GM19452 (cell line): ENCODE results near the gene KIF2C.
A peak's percentile ranks its signal among the peaks of the same experiment; 100 is the strongest.
"Not testable (repeated sequence)": the region's sequence is repeated elsewhere in the genome, so short reads cannot be mapped to it uniquely, and the experiment has no call there.

Experiments used
- ATAC-seq: cut with Tn5 transposase; IDR thresholded peaks from one replicate; pipeline ENCODE4 v1.9.1; 2021; ENCODE audit not compliant: unreplicated experiment

KIF2C gene

GRCh38 chr1:44739307-44740178, at the start of gene KIF2C:
KIF2C (plus strand) TSS chr1:44739837; CDS start chr1:44739933, 96 bp downstream.
- ATAC-seq: peak; percentile 95

GRCh38 chr1:44693159-44693558, 46.5 kb upstream of the KIF2C start:
- no peak for ATAC-seq

- no peak for ATAC-seq
These were observed 45.7 kb upstream of the KIF2C start for GRCh38 chr1:44693900-44694299.

GRCh38 chr1:44694863-44695478, 44.7 kb upstream of the KIF2C start:
- ATAC-seq: peak; percentile 57

GRCh38 chr1:44695671-44696070, 44.0 kb upstream of the KIF2C start:
- ATAC-seq: no peak

- ATAC-seq: no peak
These were observed 43.5 kb upstream of the KIF2C start for GRCh38 chr1:44696101-44696500.

GRCh38 chr1:44696789-44697345, 42.8 kb upstream of the KIF2C start:
- no peak for ATAC-seq

GRCh38 chr1:44698138-44698537, 41.5 kb upstream of the KIF2C start:
- ATAC-seq: no peak

- not testable (repeated sequence) for ATAC-seq
These were observed 40.3 kb upstream of the KIF2C start for GRCh38 chr1:44699375-44699774.

- ATAC-seq: no peak
These were observed 39.1 kb upstream of the KIF2C start for GRCh38 chr1:44700573-44700972.

- no peak for ATAC-seq
These were observed 38.5 kb upstream of the KIF2C start for GRCh38 chr1:44701141-44701573.

- no peak for ATAC-seq
These were observed 34.2 kb upstream of the KIF2C start for GRCh38 chr1:44705470-44705869.

- no peak for ATAC-seq
These were observed 33.7 kb upstream of the KIF2C start for GRCh38 chr1:44705938-44706337.

GRCh38 chr1:44707112-44707881, 32.3 kb upstream of the KIF2C start:
- ATAC-seq: no peak

GRCh38 chr1:44707959-44708831, 31.4 kb upstream of the KIF2C start:
- no peak for ATAC-seq

- no peak for ATAC-seq
These were observed 26.3 kb upstream of the KIF2C start for GRCh38 chr1:44713321-44713781.

GRCh38 chr1:44714532-44714931, 25.1 kb upstream of the KIF2C start:
- ATAC-seq: no peak

- no peak for ATAC-seq
These were observed 24.6 kb upstream of the KIF2C start for GRCh38 chr1:44714944-44715571.

- ATAC-seq: no peak
These were observed 22.5 kb upstream of the KIF2C start for GRCh38 chr1:44717156-44717555.

GRCh38 chr1:44717653-44718052, 22.0 kb upstream of the KIF2C start:
- ATAC-seq: no peak
